GM19463 (cell line): Measurements from ENCODE around the gene TRAPPC11.
A peak's percentile ranks its signal among the peaks of the same experiment; 100 is the strongest.

Source experiments
- ATAC-seq: cut with Tn5 transposase; IDR thresholded peaks from one replicate; pipeline ENCODE4 v1.9.1; 2021; ENCODE audit warnings: mild to moderate bottlenecking, moderate library complexity; ENCODE audit not compliant: unreplicated experiment

TRAPPC11 gene

GRCh38 chr4:183636923-183637322 lies 22.2 kb upstream of the TRAPPC11 start:
- ATAC-seq = no peak

GRCh38 chr4:183637461-183637860 lies 21.6 kb upstream of the TRAPPC11 start:
- no peak for ATAC-seq

DNA sequence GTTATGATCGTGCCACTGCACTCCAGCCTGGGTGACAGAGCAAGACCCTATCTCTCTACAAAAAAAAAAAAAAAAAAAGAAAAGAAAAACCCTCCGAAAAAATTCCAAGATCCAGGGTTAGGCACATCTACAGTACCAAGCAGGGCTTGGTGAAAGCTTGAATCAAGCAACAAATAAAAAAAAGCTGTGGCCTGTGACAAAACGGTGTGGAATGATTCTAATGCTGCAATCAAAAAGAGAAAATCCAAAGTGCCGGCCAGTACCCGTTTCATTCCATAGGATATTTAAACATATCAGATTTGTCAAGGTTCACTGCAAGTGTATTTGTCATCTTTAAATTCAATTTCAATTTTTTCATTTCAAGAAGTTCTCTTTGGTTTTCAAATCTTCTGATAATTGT lies 20.7 kb upstream of the TRAPPC11 start:
- no peak for ATAC-seq

DNA sequence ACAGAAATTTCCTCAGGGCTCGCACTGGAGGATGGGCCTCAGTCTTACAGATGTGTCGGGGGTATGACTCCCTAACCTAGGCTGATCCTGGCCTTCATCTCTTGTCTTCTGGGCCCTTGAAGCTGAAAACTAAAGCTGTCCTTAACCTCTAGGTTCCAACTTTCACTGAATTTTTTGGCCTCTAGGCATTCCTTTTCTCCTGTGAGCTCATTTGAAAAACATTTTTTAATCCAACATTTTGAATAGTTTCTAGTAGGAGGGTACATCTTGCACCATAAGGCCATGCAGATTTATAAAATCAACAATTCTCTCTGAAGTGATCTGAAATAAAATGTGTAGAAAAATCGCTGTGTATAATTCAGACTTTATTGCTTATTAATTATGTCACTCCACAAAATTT lies 19.8 kb upstream of the TRAPPC11 start:
- no peak for ATAC-seq

GRCh38 chr4:183645326-183645725 lies 13.8 kb upstream of the TRAPPC11 start:
- ATAC-seq = no peak

DNA sequence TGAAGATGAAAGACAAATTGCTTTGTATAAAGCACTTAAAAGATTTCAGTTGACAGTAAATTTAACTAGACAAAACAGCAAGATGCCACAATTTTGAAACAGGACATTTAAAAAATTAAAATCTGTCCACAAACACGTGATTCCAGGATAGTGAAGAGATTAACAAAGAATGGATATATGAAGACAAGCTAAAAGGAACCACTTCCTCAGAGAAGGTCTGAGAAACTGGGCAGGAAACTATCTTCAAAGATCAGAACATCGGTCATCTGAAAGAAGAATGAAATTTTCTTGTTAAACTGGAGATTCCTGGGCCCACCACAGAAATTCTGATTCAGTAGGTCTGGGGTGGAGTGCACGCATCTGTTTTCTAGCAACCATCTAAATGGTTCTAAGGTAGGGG lies 1.5 kb upstream of the TRAPPC11 start:
- no peak for ATAC-seq

GRCh38 chr4:183658362-183659028 lies 598 bp upstream of the TRAPPC11 start:
- ATAC-seq = peak; percentile 26

GRCh38 chr4:183659872-183660242 lies 764 bp downstream of the TRAPPC11 start:
- ATAC-seq = no peak

GRCh38 chr4:183666088-183666487 lies 7.0 kb downstream of the TRAPPC11 start:
- ATAC-seq = no peak

DNA sequence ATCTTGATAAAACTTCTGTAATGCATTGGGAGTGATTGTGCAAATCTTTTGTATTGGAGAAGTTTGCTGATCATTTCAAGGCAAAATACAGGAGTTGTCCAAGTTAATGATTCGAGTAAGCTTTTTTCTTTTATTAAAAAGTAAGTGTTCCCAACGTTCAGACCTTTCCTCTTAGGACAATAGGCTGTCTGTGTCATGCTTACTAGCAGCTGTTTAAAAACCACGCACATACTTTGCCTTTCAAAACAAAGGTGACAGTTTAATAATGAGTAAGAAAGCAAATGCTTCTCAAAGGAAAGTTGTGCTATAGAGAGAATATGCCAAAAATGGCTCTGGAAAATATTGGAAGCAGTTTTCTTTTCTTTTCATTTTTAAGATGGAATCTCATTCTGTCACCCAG lies 11.2 kb downstream of the TRAPPC11 start:
- ATAC-seq = no peak

GRCh38 chr4:183670960-183671555 lies 12.0 kb downstream of the TRAPPC11 start:
- ATAC-seq = no peak

DNA sequence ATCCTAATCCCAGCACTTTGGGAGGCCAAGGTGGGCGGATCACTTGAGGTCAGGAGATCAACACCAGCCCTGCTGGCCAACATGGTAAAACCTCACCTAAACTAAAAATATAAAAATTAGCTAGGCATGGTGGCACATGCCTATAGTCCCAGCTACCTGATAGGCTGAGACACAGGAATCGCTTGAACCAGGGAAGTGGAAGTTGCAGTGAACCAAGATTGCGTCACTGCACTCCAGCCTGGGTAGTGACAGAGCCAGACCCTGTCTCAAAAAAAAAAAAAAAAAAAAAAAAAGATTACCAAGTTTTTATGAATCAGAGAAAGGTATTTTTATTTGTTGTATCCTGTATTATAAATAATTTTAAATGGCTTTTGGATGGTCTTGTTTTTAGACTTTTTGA lies 15.1 kb downstream of the TRAPPC11 start:
- no peak for ATAC-seq

- no peak for ATAC-seq
Measured at GRCh38 chr4:183675625-183676024, 16.5 kb downstream of the TRAPPC11 start.

DNA sequence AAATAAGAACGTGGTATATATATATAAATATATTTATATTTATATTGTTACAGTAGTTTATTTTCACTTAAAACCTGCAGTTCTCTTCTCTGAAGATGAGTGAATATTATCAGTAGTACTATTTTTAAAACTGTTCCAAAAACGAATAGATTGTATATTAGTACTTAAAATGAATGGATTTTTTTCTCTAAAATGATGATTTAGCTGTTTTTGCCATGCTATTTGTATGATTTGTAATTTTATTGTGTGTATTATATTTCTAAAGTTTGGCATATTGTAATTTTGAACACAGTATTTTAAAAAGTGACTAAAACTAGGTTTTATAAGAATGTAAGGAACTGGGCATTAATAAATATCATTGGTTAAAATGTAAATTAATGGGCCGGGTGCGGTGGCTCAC lies 22.0 kb downstream of the TRAPPC11 start:
- ATAC-seq = no peak

- no peak for ATAC-seq
Measured at GRCh38 chr4:183686461-183686860, 27.4 kb downstream of the TRAPPC11 start.

GRCh38 chr4:183688216-183688615 lies 29.1 kb downstream of the TRAPPC11 start:
- no peak for ATAC-seq

- ATAC-seq = no peak
Measured at GRCh38 chr4:183691006-183691405, 31.9 kb downstream of the TRAPPC11 start.

DNA sequence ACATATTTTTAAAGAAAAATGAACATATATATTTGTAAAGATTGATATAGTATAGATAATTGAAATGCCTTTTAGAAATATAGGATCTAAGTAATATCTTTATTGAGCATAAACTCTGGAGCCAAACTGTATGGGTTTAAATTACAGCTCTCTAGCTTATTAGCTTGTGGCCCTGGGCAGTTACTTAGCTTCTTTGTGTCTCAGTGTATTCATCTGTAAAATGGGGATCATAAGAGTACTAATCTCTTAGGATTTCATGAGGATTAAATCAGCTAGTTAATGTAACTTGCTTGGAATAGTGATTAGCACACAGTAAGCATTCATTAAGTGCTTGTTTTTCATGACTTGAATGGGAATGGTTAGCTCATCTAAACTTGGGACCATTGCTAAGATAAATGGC lies 32.8 kb downstream of the TRAPPC11 start:
- ATAC-seq = no peak

DNA sequence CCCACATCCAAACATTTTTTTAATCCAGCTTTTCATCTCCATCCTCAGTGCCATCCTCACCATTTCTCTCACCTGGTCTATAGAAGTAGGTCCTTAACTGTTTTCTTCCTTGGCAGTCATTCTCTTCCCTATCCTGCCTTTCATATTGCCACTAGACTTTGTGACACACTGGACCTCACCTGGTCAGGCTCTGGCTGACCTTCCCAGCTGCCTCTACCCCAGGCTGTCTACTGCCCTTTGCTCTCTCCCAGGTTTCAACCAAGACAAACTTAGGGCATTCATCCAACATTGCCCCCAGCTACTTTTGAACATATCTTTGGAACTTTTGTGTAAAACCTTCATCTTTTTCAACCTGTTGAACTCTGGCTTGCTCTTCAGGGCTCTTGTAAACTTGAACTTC lies 39.8 kb downstream of the TRAPPC11 start:
- no peak for ATAC-seq

DNA sequence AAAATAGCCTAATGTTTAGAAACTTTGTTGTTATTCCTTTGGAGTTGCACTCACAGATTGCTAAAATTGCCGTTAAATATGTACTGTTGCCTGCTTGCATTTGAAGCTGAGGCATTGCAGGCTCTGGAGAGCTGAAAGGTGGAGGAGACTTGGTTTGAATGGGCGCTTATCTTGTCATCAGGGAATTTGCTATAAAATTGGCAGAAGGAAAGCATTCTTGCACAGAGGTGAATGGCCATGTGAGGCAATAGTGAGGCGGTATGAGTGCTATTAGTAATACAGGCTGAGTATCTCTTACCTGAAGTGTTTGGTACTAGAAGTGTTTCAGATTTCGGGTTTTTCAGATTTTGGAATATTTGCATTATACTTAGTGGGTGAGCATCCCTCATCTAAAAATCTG lies 41.3 kb downstream of the TRAPPC11 start:
- no peak for ATAC-seq

GRCh38 chr4:183702492-183702891 lies 43.4 kb downstream of the TRAPPC11 start:
- ATAC-seq = no peak

DNA sequence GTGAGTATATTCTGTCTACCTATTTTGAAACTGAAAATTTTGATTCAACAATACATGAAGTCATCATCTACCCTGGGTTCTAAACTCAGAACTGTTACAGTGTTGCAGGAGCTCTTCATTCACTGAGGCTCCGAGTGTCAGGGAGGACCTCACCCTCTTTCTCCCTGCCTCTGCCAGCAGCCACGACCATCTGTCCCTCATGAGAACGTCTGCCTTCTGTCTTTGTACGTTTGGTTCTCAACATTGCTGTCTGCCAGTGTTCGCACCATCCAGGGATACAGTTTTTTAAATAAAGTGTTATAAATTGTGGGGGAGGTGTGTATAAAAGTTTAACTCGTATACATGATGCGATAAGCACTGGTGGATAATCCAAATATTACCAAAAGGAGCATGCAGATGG lies 55.5 kb downstream of the TRAPPC11 start:
- no peak for ATAC-seq

DNA sequence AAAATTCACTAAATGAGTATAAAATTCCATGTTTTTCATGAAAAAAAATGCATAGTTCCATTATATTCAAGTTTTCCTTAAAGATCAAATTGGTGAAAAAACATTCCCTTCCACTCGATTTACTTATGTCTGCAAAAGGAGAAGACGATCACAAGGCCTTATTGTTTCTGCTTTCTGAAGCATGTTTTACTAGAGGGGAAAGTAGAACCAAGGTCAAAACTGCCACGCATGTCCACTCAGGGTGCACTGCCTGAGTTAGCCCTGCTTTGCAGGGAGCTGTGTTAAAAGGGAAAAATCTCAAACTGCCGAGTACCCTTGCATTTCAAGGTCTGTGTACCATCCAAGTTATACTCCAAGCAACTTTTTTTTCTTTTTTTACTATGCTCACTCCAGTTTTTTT lies 57.2 kb downstream of the TRAPPC11 start:
- no peak for ATAC-seq
